T-cell (primary cell): ENCODE measurements around the gene SPOPL. TPM values are rescaled to one million over a fixed set of nuclear protein-coding genes. Genes with fewer than 3 reads are reported as not detected.

Experiments used
- ATAC-seq, 4 experiments: fragments of 200-7000 bp in 3 of 4; fragments of 150-1000 bp in 1 of 4; cut with Tn5 transposase; replicated peaks in 1 of 4; 1 replicate in 3 of 4; 2 replicates in 1 of 4; pipeline ENCODE4 v1.10.0; 2021; ENCODE audit warnings: moderate library complexity in 3 of 4, mild to moderate bottlenecking in 2 of 4, moderate number of reproducible peaks in 1 of 4
- CTCF ChIA-PET, 2 donors: fragments of 300-600 bp; sonication (Branson Sonifier 250); formaldehyde crosslinking; loops; one replicate each; lab custom pipeline; 2022; ENCODE audit warnings: antibody characterized with exemption in 2 of 2; lab: Charles Lee
- POLR2A ChIA-PET, 2 donors: fragments of 300-600 bp; sonication (Branson Sonifier 250); formaldehyde crosslinking; loops; one replicate each; lab custom pipeline; 2022; ENCODE audit warnings: antibody characterized with exemption in 2 of 2; lab: Charles Lee
- DNase-seq, 35 experiments: peaks; one replicate each; pipeline versions ENCODE4 v3.0.0 to v3.0.0-alpha.2; 2013 to 2023
- H3K27ac ChIP-seq: one replicate; pipeline ENCODE4 v1.5.1; 2013; ENCODE audit warnings: low read length
- H3K27me3 ChIP-seq, 2 experiments: replicated peaks in 1 of 2; 1 replicate in 1 of 2; 2 replicates in 1 of 2; pipeline versions ENCODE4 v1.6.1 to v1.7.0; 2013; ENCODE audit warnings: low read length in 1 of 2, mixed read lengths in 1 of 2; ENCODE audit not compliant: control insufficient read depth in 2 of 2, insufficient read depth in 2 of 2; ENCODE audit errors: extremely low read depth in 1 of 2
- H3K36me3 ChIP-seq, 2 donors: 1 replicate in 1 of 2; 2 replicates in 1 of 2; pipeline versions ENCODE4 v1.6.1 to v1.7.0; 2013; ENCODE audit warnings: low read length in 1 of 2; ENCODE audit not compliant: control insufficient read depth in 2 of 2, insufficient read depth in 1 of 2; ENCODE audit errors: extremely low read depth in 1 of 2
- H3K4me1 ChIP-seq, 2 experiments: 1 replicate in 1 of 2; 2 replicates in 1 of 2; pipeline versions ENCODE4 v1.6.1 to v1.7.0; 2013; ENCODE audit warnings: low read length in 2 of 2, mixed read lengths in 1 of 2; ENCODE audit not compliant: insufficient read depth in 2 of 2, control insufficient read depth in 1 of 2; ENCODE audit errors: extremely low read depth in 1 of 2
- H3K4me3 ChIP-seq, 2 donors: 1 replicate in 1 of 2; 2 replicates in 1 of 2; pipeline versions ENCODE4 v1.5.1 to v1.7.0; 2013; ENCODE audit warnings: mild to moderate bottlenecking in 2 of 2, low read length in 1 of 2, moderate library complexity in 1 of 2; ENCODE audit not compliant: control insufficient read depth in 1 of 2; ENCODE audit errors: extremely low read depth in 1 of 2
- H3K9me3 ChIP-seq: 2 replicates; pipeline ENCODE4 v1.7.0; 2013
- H3K27ac Mint-ChIP-seq, 2 donors: one replicate each; pipeline ENCODE4 v1.8.0; 2020 to 2021; ENCODE audit warnings: mild to moderate bottlenecking in 2 of 2, mixed read lengths in 2 of 2
- H3K27me3 Mint-ChIP-seq, 2 donors: one replicate each; pipeline ENCODE4 v1.8.0; 2021 to 2022; ENCODE audit warnings: mixed read lengths in 2 of 2
- H3K36me3 Mint-ChIP-seq: one replicate; pipeline ENCODE4 v1.8.0; 2021; ENCODE audit warnings: mixed read lengths
- H3K4me1 Mint-ChIP-seq, 3 donors: one replicate each; pipeline ENCODE4 v1.8.0; 2020 to 2022; ENCODE audit warnings: mixed read lengths in 3 of 3, mild to moderate bottlenecking in 1 of 3
- H3K4me3 Mint-ChIP-seq, 3 donors: one replicate each; pipeline ENCODE4 v1.8.0; 2020 to 2022; ENCODE audit warnings: mild to moderate bottlenecking in 3 of 3, mixed read lengths in 3 of 3, moderate library complexity in 3 of 3
- H3K9me3 Mint-ChIP-seq, 3 donors: one replicate each; pipeline ENCODE4 v1.8.0; 2020 to 2022; ENCODE audit warnings: mixed read lengths in 3 of 3
- WGBS: methylation state at CpG from one replicate; pipeline ENCODE4 v1.1.5; 2013; ENCODE audit warnings: missing lambda C conversion rate; ENCODE audit not compliant: insufficient coverage; 5-methylcytosine and 5-hydroxymethylcytosine counted together
- total RNA-seq, 35 experiments: library from RNA in 6 of 35; stranded (reverse) in 6 of 35; fragments of 120-200 nt in 1 of 35; gene quantifications; one replicate each; pipeline versions ENCODE4 v1.2.1 to v1.2.4 and lab custom pipeline; 2013 to 2026

SPOPL gene
- total RNA-seq, 5 donors from 2014 or later (not counting 1 experiment from before 2014, with no cell fraction given): 10.4 to 22.0 (median 11.8) TPM

DNA sequence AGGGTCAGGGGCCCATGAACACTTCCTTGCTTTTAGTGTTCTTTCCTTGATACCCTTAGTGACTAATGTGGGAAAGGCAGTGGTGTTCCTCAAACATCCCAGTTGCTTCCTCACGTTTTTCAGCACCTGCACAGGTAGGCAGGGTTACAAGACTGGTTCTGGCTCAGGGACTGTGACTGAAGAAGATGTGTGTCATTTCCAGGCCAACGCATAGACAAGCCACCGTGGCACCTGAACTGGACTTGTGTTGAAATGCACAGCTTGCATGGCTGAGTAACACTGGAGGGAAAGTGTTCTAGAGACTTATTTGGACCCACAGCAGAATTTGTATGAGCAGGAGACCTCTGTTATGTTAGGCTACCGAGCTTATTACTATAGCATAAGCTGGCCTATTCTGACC, 107.9 kb downstream of the SPOPL start:
- H3K27ac Mint-ChIP-seq: no peak overlapping the region
- H3K4me1 ChIP-seq: no peaks in the 10 kb centered on the region
- H3K4me3 ChIP-seq: no peak overlapping the region
- POLR2A ChIA-PET: no interaction called here
- no peaks in the 10 kb centered on the region for H3K36me3 Mint-ChIP-seq
- no peaks in the 10 kb centered on the region for H3K9me3 ChIP-seq
- CTCF ChIA-PET: no interaction called here
- H3K27me3 ChIP-seq: no peaks in the 10 kb centered on the region
- 81% methylated on average over 4 of the region's 4 CpGs for WGBS
- no peaks in the 10 kb centered on the region for H3K36me3 ChIP-seq
- ATAC-seq: no peak
- no peaks in the 10 kb centered on the region for H3K9me3 Mint-ChIP-seq
- H3K4me3 Mint-ChIP-seq: no peak overlapping the region
- H3K4me1 Mint-ChIP-seq: no peaks in the 10 kb centered on the region
- H3K27me3 Mint-ChIP-seq: peaks cover 0 to 2% of the 10 kb centered on the region in 2 donors
- no peak overlapping the region for H3K27ac ChIP-seq
- DNase-seq: no peak

DNA sequence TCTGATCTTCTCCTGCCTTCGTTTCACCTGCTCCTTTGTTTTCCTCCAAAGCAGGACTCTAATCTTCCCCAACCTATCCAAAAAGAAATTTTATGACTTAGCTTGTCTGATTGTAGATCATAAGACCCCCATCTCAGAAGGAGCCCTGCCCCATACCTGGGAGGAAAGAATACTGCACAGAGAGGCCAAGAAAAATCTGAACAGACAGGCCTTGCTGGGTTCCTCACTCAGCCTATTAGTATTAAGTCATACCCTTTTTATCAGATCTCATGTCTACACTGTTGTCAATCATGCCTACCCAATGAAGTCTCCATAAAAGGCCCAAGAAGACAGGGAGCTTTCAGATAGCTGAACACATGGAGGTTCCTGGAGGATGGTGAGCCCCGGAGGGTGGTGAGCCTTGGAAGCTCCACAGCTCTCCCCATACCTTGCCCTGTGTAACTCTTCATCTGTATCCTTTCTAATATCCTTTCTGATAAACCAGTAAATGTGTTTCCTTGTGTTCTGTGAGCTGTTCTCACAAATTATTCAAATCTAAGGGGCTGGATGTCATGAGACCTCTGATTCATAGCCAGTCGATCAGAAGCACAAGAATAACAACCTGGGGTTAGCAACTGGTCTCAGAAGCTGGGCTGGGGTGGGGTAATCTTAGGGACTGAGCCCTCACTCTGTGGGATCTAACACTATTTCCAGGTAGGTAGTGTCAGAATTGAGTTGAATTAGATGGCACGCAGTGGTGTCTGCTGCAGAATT, 108.8 kb downstream of the SPOPL start:
- H3K36me3 ChIP-seq: no peaks in the 10 kb centered on the region
- CTCF ChIA-PET: no interaction called here
- Mint-ChIP-seq H3K27ac (no peak overlapping the region), H3K9me3 (no peaks in the 10 kb centered on the region), H3K36me3 (no peaks in the 10 kb centered on the region), H3K4me3 (no peak overlapping the region), H3K27me3 (peaks cover 3 to 4% of the 10 kb centered on the region in 2 donors), H3K4me1 (no peaks in the 10 kb centered on the region)
- no peaks in the 10 kb centered on the region for H3K27me3 ChIP-seq
- H3K9me3 ChIP-seq: no peaks in the 10 kb centered on the region
- 60% methylated on average over 1 of the region's 4 CpGs for WGBS
- DNase-seq (no peak), ATAC-seq (no peak)
- POLR2A ChIA-PET: no interaction called here
- no peaks in the 10 kb centered on the region for H3K4me1 ChIP-seq
- H3K27ac ChIP-seq: no peak overlapping the region
- H3K4me3 ChIP-seq: no peak overlapping the region

DNA sequence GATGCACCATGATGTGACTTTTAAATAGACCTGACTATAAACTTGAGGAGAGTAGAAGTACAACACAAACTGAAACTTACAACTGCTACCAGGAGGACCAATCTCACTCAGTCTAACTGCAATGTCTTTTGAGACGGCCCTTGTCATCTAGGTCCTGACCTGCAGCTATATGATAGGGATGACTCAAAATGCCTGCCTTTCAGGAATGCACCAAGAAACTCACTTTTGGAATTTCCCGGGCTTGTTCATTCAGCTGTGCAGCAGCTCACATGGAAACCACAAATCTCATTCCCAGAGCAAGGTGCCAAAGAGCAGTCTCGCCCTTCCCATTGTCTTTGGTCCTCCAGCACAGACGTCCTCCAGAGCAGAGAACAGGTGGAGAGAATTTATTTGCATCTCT, 113.7 kb downstream of the SPOPL start:
- 80% methylated on average over 2 of the region's 4 CpGs for WGBS
- Histone ChIP-seq H3K4me3 (no peak overlapping the region), H3K36me3 (no peaks in the 10 kb centered on the region), H3K4me1 (no peaks in the 10 kb centered on the region), H3K27ac (no peak overlapping the region), H3K27me3 (no peaks in the 10 kb centered on the region), H3K9me3 (no peaks in the 10 kb centered on the region)
- no peaks in the 10 kb centered on the region for H3K9me3 Mint-ChIP-seq
- ChIA-PET CTCF (no interaction called here), POLR2A (no interaction called here)
- H3K27me3 Mint-ChIP-seq: peaks cover 17 to 20% of the 10 kb centered on the region in 2 donors
- H3K36me3 Mint-ChIP-seq: no peaks in the 10 kb centered on the region
- no peak for ATAC-seq
- no peaks in the 10 kb centered on the region for H3K4me1 Mint-ChIP-seq
- DNase-seq: no peak
- H3K4me3 Mint-ChIP-seq: no peak overlapping the region
- H3K27ac Mint-ChIP-seq: no peak overlapping the region

DNA sequence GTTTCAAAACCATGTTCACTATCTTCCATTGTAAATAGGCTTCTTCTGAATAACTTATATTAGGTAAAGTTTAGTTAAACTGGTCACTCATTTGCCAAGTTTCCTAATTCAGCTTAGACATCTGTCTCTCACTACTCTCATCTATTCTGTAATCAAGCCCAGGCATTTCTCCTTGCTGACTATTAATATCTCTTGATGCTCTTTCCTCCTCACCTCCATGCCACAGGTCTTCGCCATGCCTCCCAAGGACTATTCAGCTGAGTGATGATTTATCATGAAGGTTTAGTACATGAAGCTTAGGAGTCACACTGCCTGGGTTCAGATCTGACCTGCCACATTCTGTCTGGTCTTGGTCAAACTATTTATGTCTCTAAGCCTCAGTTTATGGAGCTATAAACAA, 115.5 kb downstream of the SPOPL start:
- H3K27ac ChIP-seq: no peak overlapping the region
- no peaks in the 10 kb centered on the region for H3K27me3 ChIP-seq
- ChIA-PET POLR2A (no interaction called here), CTCF (no interaction called here)
- Mint-ChIP-seq H3K4me3 (no peak overlapping the region), H3K36me3 (no peaks in the 10 kb centered on the region), H3K27me3 (peaks cover 17 to 20% of the 10 kb centered on the region in 2 donors), H3K4me1 (no peaks in the 10 kb centered on the region), H3K9me3 (no peaks in the 10 kb centered on the region), H3K27ac (no peak overlapping the region)
- H3K4me3 ChIP-seq: no peak overlapping the region
- no peaks in the 10 kb centered on the region for H3K4me1 ChIP-seq
- ATAC-seq (no peak), DNase-seq (no peak)
- H3K9me3 ChIP-seq: no peaks in the 10 kb centered on the region
- WGBS: no CpG with 5 or more reads among the region's 1 CpG
- no peaks in the 10 kb centered on the region for H3K36me3 ChIP-seq

DNA sequence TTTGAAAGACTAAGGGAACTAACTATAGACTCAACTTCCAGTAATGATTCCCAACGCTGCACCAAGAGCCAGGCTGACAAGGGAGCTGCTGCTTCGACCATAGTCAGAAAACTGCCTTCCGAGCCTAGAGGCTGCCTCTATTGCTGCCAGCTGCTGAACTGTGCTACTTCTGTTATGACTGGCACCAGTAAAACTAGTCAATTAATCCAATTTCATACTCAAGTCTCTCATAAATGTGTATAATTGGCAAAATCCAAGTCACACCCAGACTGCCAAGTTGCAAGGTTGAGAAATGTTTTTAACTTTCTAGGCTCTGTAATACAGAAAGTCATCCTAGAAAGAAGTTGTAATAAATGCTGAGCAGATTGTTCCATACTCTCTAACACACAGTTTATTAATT, 117.4 kb downstream of the SPOPL start:
- Mint-ChIP-seq H3K9me3 (no peaks in the 10 kb centered on the region), H3K4me3 (no peak overlapping the region), H3K36me3 (no peaks in the 10 kb centered on the region), H3K27me3 (peaks cover 17 to 20% of the 10 kb centered on the region in 2 donors), H3K27ac (no peak overlapping the region), H3K4me1 (no peaks in the 10 kb centered on the region)
- CTCF ChIA-PET: no interaction called here
- POLR2A ChIA-PET: no interaction called here
- 73% methylated on average over 3 of the region's 3 CpGs for WGBS
- Histone ChIP-seq H3K4me1 (no peaks in the 10 kb centered on the region), H3K9me3 (no peaks in the 10 kb centered on the region), H3K27me3 (no peaks in the 10 kb centered on the region), H3K4me3 (no peak overlapping the region), H3K36me3 (no peaks in the 10 kb centered on the region), H3K27ac (no peak overlapping the region)
- DNase-seq (no peak), ATAC-seq (no peak)

DNA sequence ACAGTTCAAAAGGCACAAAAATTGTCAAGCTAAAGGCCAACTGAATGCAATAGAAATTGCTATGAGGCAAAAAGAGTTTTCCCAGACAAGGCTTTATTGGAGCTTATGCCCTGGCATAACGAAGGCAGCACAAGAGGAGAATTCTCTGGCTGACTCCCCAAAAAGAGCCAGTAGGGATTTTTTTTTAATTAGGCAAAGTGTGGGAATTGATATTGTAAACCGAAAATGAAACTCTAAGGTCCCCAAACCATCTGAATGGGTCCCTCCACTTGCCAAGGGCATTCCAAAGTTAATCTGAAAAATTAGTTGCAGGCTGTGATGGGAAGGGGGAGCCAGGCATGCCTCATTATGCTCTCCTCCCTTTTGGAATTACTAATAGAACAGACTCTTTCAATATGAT, 118.9 kb downstream of the SPOPL start:
- ChIA-PET CTCF (no interaction called here), POLR2A (no interaction called here)
- no peak for ATAC-seq
- Mint-ChIP-seq H3K9me3 (no peaks in the 10 kb centered on the region), H3K27ac (no peak overlapping the region), H3K36me3 (no peaks in the 10 kb centered on the region), H3K4me1 (no peaks in the 10 kb centered on the region), H3K4me3 (no peak overlapping the region), H3K27me3 (peaks cover 14 to 16% of the 10 kb centered on the region in 2 donors)
- Histone ChIP-seq H3K4me3 (no peak overlapping the region), H3K36me3 (no peaks in the 10 kb centered on the region), H3K27me3 (no peaks in the 10 kb centered on the region), H3K4me1 (no peaks in the 10 kb centered on the region), H3K27ac (no peak overlapping the region), H3K9me3 (no peaks in the 10 kb centered on the region)
- no peak for DNase-seq
- 27% methylated on average over 1 of the region's 2 CpGs for WGBS
